Right lobe of liver (tissue), 6 donors: ENCODE results near the gene GOLT1A. TPM values are rescaled to one million over a fixed set of nuclear protein-coding genes. Genes with fewer than 3 reads are reported as not detected.

Source experiments
- ATAC-seq, 4 donors: fragments of 200-7000 bp; cut with Tn5 transposase; one replicate each; pipeline ENCODE4 v1.9.1; 2020; ENCODE audit warnings: mild to moderate bottlenecking in 4 of 4, moderate library complexity in 4 of 4
- DNase-seq, 3 donors: peaks; one replicate each; pipeline ENCODE4 v3.0.0-alpha.2; 2020
- H3K27ac ChIP-seq, 3 donors: fragments of 200-600 bp; one replicate each; pipeline ENCODE4 v1.8.0; 2022
- H3K27me3 ChIP-seq, 2 donors: fragments of 200-600 bp; one replicate each; pipeline ENCODE4 v1.8.0; 2022
- H3K36me3 ChIP-seq, 4 donors: fragments of 200-600 bp; sonication (generic) in 1 of 4; one replicate each; pipeline versions ENCODE4 v1.5.1 to v1.8.0; 2017 to 2022; ENCODE audit warnings: control low read depth in 1 of 4
- H3K4me1 ChIP-seq, 4 donors: fragments of 200-600 bp; sonication (generic) in 1 of 4; one replicate each; pipeline versions ENCODE4 v1.5.1 to v1.8.0; 2017 to 2022; ENCODE audit warnings: control low read depth in 1 of 4
- H3K4me3 ChIP-seq, 3 donors: fragments of 200-600 bp; one replicate each; pipeline ENCODE4 v1.8.0; 2022
- H3K9me3 ChIP-seq, 4 donors: fragments of 200-600 bp; sonication (generic) in 1 of 4; one replicate each; pipeline versions ENCODE4 v1.5.1 to v1.8.0; 2017 to 2022; ENCODE audit warnings: control low read depth in 1 of 4
- CTCF ChIP-seq, 4 donors: fragments of 200-600 bp in 3 of 4; fragments of 450-650 bp in 1 of 4; IDR thresholded peaks; one replicate each; pipeline versions ENCODE4 v1.5.1 to v1.8.0; 2016 to 2022; ENCODE audit warnings: antibody characterized with exemption in 4 of 4, mild to moderate bottlenecking in 2 of 4
- POLR2A ChIP-seq: fragments of 450-650 bp; IDR thresholded peaks from one replicate; pipeline ENCODE4 v1.6.1; 2017; ENCODE audit warnings: antibody characterized with exemption, mild to moderate bottlenecking
- WGBS: methylation state at CpG from one replicate; pipeline ENCODE4 v1.1.6; 2018; ENCODE audit warnings: low coverage, low lambda C conversion rate; ENCODE audit not compliant: insufficient coverage; ENCODE audit errors: missing lambda C conversion rate; 5-methylcytosine and 5-hydroxymethylcytosine counted together
- intact Hi-C, 2 donors: fragments of 100-400 bp; cut with DNase I; formaldehyde crosslinking; loops; one replicate each; pipeline versions ENCODE4 v1.11.2 to v1.14.1; 2022
- total RNA-seq, 6 experiments: library from RNA; depleted of rRNA in 2 of 6; stranded (reverse); fragments of >200 nt in 2 of 6; fragmentation: NEBNext Ultra II Directional in 3 of 6; extraction: Animal tissue kit (Norgen Biotek cat#: 25700) in 3 of 6; gene quantifications; one replicate each; pipeline versions ENCODE4 v1.1.0 to v1.2.4, GENCODE V29; 2016 to 2023
- donor health status: DM: no; HTN: yes; CAD: no.
- donor health status: DM: no; HTN: no; CAD: no.
- donor health status: DM: no; HTN: no; CAD: no.
- donor health status: DM: no; HTN: yes; CAD: no.
- donor health status: DM: no; HTN: yes; CAD: no.

GOLT1A gene
- total RNA-seq, 6 experiments from 2014 or later: 49.4 to 103 (median 74.5) TPM

GRCh38 chr1:204227351-204227750 is 13.6 kb upstream of the GOLT1A start:
- peak overlapping the region; percentile 63 to 91 (median 86) for H3K27ac ChIP-seq
- H3K9me3 ChIP-seq: no peaks in the 10 kb centered on the region
- H3K4me1 ChIP-seq: peaks cover 0 to 28% (median 11%) of the 10 kb centered on the region in 4 donors
- TF ChIP-seq POLR2A: no peak
- no peak for TF ChIP-seq CTCF (IDR thresholded peaks at IDR 0.05)
- intact Hi-C loops: no loop called here
- no peak for DNase-seq
- H3K27me3 ChIP-seq: no peaks in the 10 kb centered on the region
- ATAC-seq: no peak
- 90% methylated on average over 2 of the region's 2 CpGs for WGBS
- H3K4me3 ChIP-seq: no peak overlapping the region
- peaks cover 0 to 25% (median 11%) of the 10 kb centered on the region in 4 donors for H3K36me3 ChIP-seq

GRCh38 chr1:204225841-204226735 is 12.3 kb upstream of the GOLT1A start:
- Histone ChIP-seq H3K9me3 (no peaks in the 10 kb centered on the region), H3K36me3 (peaks cover 0 to 28% (median 6%) of the 10 kb centered on the region in 4 donors), H3K27ac (peak overlapping the region; percentile 63 to 91 (median 86)), H3K27me3 (no peaks in the 10 kb centered on the region), H3K4me3 (no peak overlapping the region), H3K4me1 (peaks cover 0 to 28% (median 11%) of the 10 kb centered on the region in 4 donors)
- DNase-seq (peak; percentile 89 to 94 (median 94)), ATAC-seq (peak; percentile 95 to 98 (median 96))
- intact Hi-C loops: no loop called here
- 47% methylated on average over 9 of the region's 16 CpGs for WGBS
- peak; percentile 51 for TF ChIP-seq POLR2A
- TF ChIP-seq CTCF (IDR thresholded peaks at IDR 0.05): no peak

GRCh38 chr1:204224655-204225054 is 10.9 kb upstream of the GOLT1A start:
- Histone ChIP-seq H3K27ac (no peak overlapping the region), H3K9me3 (no peaks in the 10 kb centered on the region), H3K4me1 (peaks cover 0 to 28% (median 11%) of the 10 kb centered on the region in 4 donors), H3K4me3 (no peak overlapping the region), H3K27me3 (no peaks in the 10 kb centered on the region), H3K36me3 (peaks cover 0 to 23% (median 3%) of the 10 kb centered on the region in 4 donors)
- DNase-seq (no peak), ATAC-seq (no peak)
- no peak for TF ChIP-seq CTCF (IDR thresholded peaks at IDR 0.05)
- no peak for TF ChIP-seq POLR2A
- WGBS: 62% methylated on average over 8 of the region's 8 CpGs
- intact Hi-C loops: no loop called here

- no peak overlapping the region for H3K27ac ChIP-seq
- H3K9me3 ChIP-seq: no peaks in the 10 kb centered on the region
- TF ChIP-seq POLR2A: no peak
- TF ChIP-seq CTCF (IDR thresholded peaks at IDR 0.05): no peak
- H3K27me3 ChIP-seq: no peaks in the 10 kb centered on the region
- peaks cover 0 to 12% (median 1%) of the 10 kb centered on the region in 4 donors for H3K36me3 ChIP-seq
- peaks cover 0 to 28% (median 11%) of the 10 kb centered on the region in 4 donors for H3K4me1 ChIP-seq
- DNase-seq (peak in 1 of 3 donors; percentile 62), ATAC-seq (no peak)
- WGBS: 60% methylated on average over 9 of the region's 17 CpGs
- intact Hi-C loops: no loop called here
- H3K4me3 ChIP-seq: no peak overlapping the region
Measured at GRCh38 chr1:204223129-204223860, 9.5 kb upstream of the GOLT1A start.
